Activated gamma-delta T cell treated with Interleukin-2 at 50 U/mL for 16 hours (primary cell): Measurements from ENCODE around the gene LDLRAD3.

Experiments
- DNase-seq: peaks from one replicate; pipeline ENCODE4 v3.0.0-alpha.2; 2020

Gene LDLRAD3

DNA sequence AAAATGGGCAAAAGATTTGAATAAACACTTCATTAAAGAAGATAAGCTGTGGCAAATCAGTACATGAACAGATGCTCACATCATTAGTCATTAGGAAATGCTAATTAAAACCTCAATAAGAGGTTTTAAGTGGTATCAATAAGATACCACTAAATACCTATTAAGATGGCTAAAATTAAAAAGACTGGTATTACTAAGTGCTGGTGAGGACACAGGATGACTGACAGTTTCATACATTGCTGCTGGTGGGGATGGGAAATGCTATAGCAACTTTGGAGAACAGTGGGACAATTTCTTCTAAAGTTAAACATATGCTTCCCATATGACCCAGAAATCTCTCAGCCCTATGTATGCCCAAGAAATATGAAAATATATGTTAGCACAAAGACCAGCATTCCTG, 276.1 kb downstream of the LDLRAD3 start:
- no peak for DNase-seq

DNA sequence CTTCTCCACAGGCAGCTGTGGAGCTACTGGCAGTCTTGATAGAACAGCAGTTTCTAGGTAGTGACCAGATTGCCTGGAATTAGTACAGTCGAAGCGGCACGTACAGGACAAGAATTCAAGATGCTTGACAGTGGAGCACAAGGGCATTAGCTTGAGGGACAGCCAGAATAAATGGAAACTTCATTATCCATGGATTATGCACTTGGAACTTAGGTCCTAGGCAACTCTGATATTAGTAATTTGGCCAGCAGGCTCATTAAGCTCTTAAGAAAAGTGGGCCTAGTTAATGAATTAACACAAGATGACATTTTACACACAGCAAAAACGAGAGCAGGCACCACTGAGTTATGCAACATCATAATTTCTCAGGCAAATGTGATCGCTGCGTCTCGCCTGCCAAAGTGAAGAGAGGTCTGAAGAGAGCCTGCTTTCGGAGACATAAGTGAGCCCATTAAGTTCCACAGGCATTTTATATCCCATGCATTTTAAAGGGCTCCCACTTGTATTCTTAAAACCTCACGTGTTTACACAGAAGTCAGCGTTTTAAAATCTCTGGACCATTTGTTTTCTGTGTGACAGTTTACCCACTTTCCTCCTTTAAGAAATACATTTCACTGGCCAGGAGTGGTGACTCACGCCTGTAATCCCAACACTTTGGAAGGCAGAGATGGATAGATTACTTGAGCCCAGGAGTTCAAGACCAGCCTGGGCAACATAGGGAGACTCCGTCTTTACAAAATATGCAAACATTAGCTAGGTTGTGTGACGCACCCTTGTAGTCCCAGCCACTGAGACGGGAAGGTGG, 279.2 kb downstream of the LDLRAD3 start:
- no peak for DNase-seq

DNA sequence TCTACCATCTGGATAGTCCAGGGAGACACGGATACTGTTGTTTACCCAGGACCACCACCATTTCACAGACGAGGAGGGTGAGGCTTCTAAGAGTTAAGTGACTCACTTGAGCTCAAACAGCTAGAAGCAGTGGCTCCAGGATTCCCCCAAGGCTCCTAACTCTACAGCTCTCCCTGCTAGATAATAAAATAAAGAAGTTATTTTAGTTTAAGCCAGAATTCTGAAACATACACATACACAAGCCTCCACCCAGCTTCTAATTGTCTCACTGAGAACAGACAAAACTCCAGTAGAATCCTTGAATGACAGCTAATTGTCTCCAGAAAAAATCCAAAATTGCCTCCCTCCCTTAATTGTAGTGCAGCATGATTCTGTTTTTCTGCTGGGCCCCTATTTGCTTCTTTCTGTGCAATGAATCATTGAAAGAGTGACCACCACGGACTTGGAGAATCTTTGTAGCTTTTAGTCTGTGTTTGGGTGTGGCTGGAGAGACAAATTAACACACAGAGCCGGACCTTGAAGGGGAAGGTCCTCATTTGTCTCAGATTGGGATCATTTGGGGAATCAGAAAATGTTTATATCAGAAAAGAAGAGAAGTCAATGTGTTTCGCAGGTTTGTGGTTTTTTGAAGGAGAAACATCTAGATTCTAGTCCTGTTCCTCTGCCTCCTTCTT, 280.5 kb downstream of the LDLRAD3 start:
- DNase-seq, result no peak

DNA sequence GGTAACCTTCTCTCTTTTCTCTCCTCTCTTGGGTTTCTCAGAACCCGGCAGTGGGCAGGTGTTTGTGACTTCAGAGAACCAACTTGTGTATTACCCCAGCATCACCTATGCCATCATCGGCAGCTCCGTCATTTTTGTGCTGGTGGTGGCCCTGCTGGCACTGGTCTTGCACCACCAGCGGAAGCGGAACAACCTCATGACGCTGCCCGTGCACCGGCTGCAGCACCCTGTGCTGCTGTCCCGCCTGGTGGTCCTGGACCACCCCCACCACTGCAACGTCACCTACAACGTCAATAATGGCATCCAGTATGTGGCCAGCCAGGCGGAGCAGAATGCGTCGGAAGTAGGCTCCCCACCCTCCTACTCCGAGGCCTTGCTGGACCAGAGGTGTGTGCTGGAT, 283.2 kb downstream of the LDLRAD3 start:
- no peak for DNase-seq

DNA sequence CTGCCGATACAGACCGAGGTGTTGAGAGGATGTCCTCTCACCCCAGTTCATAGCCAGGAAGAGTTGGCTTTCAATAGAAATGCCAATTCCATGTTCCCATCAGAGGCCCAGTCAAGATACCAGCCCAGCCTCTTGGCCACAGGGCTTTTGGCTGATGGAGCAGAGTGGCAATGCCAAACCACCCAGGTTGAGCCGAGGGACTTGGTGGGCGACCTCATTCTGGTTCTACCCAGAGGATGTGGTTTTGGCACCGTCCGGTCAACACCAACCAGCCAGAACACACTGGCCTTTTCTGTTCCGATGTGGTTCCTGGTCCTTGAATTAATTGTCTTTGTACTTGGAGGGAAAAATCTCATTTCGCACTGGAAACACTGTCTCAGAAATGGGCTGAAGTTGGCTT, 284.8 kb downstream of the LDLRAD3 start:
- no peak for DNase-seq

DNA sequence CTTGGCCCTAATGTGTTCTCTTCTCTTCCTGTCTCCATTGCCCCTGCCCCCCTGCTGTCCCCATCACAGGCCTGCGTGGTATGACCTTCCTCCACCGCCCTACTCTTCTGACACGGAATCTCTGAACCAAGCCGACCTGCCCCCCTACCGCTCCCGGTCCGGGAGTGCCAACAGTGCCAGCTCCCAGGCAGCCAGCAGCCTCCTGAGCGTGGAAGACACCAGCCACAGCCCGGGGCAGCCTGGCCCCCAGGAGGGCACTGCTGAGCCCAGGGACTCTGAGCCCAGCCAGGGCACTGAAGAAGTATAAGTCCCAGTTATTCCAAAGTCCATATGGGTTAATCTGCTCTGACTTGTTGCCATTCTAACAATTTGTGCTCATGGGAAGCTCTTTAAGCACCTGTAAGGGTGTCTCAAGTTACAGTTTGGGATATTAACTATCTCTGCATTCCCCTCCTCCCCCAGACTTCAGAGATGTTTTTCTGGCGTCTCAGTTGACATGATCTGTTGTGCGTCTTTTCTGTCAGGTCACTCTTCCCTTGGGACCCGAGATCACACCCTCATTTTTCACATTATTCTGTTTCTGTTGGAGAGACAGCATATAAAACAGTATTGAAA, 285.3 kb downstream of the LDLRAD3 start:
- DNase-seq, result no peak

DNA sequence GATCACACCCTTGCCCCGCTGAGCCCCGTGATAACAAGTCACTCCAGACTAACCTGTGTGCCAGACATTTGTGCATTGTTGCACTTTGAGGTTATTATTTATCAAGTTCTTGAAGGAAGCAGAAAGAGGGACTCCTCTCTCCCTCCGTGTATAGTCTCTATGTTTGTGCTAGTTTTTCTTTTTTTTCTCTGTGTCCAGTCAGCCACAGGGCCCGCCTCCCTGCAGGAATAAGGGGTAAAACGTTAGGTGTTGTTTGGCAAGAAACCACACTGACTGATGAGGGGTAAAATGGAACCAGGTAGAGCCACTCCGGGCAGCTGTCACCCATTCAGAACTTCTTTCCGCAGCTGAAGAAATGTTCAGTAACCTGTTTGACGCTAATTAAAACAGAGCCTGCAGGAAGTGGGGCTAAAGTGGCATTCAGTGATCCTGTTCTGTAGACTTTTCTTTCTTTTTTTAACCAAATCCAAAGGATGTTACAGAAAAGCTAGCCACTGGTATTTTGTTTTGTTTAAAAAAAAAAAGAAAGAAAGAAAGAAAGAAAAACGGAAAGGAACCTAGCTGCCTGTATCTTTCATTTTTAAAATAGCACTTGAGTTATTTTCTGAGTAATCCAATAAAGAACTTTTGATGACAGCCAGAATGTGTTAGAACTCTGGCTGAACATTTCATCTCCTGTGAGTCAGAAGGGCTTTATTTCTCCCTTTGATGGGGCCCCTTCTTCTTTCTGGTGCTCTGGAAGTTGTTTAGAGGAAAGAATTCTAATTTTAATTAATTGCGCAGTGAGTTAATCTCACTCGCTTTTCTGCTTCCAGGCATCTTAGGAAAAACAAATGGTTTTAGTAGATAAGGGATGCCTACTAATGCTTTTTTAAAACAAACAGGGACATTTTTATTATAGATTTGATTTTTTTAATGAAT, 287.2 kb downstream of the LDLRAD3 start:
- no peak for DNase-seq

DNA sequence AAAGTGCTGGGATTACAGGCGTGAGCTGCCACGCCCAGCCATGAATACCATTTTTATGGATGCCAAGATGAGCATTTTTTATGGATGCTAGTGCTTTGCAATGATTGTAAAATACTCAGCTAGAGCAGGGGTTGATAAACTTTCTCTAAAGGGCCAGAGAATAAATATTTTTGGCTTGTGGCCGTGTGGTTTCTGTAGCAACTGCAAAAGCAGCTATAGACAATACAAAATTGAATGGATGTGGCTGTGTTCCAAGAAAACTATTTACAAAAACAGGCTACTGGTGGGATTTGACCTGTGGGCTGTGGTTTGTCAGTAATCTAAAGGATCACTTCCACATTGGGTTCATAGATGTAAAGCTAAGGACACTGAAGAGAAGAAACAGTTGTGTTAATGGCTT, 289.3 kb downstream of the LDLRAD3 start:
- no peak for DNase-seq

DNA sequence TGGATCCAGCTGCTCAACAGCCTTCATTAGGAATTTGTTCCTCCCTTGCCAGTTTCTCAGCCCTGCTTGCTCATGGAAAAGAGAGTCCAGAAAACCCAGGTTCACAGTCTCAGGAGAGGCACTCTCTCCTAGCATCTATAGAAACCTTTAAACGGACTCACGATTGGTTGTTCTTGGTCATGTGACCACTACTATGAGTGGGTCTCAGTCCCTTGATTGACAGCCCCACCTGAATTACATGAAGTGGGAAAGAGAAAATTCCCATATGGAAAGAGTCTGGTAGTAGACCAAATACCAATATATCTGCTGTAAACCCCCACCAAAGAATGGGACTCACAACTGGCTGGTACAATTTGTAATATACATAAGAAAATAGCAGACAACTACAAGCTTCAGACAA, 291.0 kb downstream of the LDLRAD3 start:
- no peak for DNase-seq

DNA sequence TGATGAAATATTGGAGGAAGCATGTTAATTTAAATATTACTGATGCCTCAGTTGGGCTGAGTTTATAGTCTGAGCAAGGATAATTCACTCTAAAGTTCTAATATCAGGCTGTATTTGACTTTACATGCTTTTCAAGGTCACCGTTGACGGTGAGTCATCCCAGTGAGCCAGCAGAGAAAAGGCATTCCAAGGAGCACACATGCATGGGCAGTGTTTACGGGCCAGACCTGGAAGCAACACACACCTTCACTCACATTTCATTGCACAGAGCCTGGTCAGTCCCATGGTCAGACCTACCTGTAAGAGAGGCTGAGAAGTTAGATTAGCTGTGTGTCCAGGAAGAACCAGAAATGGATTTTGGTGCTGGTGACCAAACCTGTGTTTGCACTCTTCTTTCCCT, 291.9 kb downstream of the LDLRAD3 start:
- no peak for DNase-seq

DNA sequence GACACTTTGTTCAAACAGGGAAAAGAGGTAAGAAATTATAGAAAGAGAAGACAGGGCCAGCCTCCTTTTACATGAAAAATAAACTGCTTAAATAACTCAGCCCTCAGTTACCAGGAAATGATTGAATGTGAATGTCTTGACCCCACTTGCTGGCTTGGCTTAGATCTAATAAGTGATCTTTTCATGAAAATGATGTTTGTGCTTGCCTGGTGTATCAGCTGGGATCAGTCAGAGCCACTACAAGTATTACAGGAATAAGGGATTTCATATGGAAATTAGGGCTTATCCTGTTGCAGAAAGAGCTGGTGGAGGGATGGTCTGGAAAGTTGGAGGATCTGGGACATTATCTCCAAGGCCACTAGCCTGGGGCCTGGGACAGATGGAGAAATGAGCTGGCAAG, 293.5 kb downstream of the LDLRAD3 start:
- no peak for DNase-seq

DNA sequence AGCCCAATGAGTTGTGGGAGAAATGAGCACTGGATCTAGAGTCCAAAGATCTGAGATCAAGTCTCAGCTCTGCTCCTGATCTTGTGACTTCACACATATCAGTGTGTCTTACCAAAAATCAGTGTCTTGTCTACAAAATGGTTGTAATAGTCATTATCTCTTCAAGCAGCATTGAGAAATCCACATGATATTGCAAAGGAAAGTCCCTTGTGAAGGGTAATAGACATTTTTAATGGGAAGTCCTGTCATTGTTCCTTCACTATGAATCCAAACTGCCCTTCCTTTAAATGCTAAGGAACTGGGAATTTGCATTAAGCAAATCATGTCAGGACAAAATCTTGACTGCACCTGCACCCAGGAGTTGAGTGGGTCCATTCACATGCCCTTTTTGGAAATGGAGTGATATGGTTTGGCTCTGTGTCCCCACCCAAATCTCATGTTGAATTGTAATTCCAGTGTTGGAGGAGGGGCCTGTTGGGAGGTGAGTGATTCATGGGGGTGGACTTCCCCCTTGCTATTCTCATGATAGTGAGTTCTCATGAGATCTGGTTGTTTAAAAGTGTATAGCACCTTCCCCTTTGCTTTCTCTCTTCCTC, 294.3 kb downstream of the LDLRAD3 start:
- DNase-seq, result no peak

DNA sequence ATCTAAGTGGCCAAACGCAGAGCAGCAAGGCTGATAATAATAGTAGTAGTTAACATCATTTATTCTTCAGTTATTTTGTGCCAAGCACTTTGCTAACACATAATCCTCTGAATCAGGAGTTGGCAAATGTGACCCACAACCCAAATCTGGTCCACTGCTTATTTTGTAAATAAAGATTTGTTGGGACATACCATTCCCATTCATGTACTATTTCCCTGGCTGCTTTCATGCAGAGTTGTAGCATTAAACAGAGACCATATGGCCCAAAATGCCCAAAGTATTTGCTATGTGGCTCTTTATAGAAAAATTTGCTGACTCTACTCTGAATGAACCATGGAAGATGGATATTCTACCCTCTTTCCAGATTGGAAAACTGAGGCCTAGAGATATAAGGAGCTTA, 295.0 kb downstream of the LDLRAD3 start:
- DNase-seq, result no peak

DNA sequence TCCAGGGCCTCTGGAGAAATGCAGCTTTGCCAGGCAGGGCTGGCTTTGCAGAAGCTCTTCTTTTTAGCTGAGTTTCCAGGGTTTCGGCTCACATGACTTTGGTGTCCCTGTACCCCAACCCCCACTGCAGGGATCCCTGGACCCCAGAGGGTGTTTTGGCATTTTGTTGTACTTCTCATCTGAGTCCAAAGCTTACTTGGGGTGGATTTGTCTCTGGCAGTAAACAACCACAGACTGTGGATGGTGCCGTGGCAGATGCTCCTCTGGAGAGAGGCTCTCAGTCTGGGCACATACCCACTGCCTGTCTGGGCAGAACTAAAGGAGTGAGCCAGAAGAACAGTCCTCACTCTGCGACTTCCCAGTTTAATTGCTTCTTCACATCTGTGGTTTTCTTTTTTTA, 295.8 kb downstream of the LDLRAD3 start:
- DNase-seq, result no peak

DNA sequence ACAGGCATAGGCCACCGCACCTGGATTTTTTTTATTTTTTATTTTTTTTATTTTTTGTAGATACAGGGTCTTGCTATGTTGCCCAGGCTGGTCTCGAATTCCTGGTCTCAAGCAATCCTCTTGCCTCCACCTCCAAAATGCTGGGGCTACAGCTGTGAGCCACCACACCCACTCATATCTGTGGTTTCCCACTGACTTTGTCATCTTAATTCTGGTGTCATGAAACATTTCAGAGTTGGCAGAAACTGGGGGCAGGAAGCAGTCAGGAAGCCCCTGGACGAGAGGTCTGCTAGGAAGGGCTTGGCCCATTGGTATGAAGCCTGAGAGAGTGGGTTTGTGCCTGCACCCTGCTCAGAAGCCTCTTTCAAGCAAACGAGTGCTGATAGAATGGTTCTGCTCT, 296.3 kb downstream of the LDLRAD3 start:
- no peak for DNase-seq

DNA sequence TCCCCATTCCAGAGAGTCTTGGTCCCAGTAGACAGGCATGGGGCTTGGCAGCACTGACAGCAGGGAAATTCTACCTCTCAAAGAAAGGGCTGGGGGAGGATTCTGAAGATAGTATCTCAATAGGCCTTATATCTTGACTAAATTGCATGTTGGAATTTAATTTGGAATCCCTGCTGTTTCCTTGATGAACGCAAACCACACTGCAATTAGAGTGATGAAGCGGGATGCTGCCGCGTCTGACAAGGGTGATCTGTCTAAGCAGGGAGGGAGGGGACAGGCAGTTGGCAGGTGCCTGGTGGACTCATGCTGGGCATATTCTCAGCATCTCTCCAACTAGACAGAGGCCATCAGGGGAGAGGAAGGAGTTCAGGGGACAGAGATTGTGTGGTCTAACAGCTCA, 296.9 kb downstream of the LDLRAD3 start:
- no peak for DNase-seq

DNA sequence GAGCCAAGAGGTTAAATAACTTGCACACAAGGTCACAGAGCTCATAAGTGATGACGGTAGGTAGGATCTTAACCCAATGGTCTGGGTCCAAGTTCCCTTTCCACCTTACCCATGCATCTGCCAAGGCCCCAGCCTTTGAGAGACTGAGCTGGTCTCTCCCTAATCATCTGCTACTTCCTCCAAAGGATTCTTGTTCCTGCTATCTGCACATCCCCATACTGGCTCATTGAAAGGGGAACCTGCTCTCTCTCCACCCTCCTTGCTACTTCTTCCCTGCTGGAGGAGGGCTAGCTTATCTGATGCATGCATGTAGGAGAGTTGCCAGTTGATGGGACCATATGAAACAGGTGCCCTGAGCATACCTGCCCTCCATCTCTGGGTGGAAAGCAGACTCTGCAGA, 297.6 kb downstream of the LDLRAD3 start:
- DNase-seq, result no peak

DNA sequence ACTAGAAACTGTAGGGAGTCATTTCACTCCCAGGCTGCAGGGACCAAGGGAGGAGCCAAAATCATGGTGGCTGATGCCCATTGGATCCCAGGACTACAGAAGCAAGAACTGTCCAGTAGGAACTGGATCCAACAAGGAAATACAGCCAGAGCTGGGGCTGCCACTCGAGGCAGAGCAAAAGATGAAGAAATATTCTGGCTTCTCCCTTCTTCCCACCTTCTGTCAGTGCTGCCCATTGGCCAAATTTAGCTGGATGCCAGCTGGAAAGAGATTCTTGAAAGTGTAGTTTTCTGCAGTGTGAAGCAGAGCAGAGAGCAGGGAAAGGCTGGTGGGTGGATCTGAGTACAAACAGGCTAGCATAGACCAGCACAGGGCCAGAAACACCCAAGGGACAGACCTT, 299.8 kb downstream of the LDLRAD3 start:
- no peak for DNase-seq

DNA sequence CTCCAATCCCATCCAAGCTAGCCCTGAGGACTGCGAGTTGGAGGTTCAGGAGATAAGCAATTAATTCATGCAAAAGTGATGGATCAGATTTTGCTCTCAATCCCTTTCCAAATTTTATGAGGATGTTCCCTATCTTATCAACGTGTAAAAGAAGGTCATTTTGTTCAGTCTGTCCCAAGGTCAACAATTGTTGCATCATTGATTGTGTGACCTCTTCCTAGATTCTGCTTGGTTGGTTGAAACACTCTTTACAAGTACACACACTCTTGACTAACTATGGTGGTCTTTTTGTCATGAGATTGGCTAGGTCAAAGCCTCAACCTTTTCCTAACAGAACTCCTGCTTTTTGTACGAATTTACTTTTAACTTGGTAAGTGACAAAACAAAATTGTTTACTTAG, 303.6 kb downstream of the LDLRAD3 start:
- DNase-seq, result no peak

DNA sequence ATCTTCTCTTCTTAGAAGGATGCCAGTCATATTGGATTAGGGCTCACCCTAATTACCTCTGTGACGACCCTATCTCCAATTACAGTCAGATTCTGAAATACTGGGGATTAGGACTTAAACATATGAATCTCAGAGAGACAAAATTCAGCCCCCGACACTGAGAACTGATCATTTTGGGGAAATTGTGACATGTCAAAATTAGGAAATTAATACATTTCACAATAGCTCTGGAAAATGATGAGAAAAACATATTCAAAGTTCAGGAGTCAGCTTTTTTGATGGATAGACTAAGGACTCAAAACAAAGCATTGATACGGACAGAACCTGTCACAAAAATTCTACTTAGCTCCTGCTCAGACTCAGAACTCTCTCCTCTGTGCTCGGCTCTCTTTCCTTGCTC, 304.6 kb downstream of the LDLRAD3 start:
- DNase-seq, result no peak

DNA sequence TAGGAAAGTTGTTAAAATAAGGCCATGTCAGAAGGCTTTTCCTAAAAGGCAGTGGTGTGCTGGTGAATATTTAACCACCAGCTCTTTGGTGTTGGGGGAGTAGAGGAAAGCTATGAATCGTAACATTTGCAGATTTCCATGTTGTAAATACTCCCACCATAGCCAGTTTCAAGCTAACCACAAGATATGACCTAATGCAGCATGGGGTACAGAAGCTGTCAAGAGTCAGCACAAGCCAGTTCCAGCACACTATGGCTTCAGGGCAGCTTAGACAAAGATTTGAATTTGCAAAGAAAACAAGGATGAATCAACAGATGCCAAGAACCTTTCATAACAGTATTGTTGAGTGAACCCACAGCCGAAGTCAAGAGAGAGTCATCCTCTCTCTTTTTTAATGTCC, 305.4 kb downstream of the LDLRAD3 start:
- DNase-seq, result no peak

DNA sequence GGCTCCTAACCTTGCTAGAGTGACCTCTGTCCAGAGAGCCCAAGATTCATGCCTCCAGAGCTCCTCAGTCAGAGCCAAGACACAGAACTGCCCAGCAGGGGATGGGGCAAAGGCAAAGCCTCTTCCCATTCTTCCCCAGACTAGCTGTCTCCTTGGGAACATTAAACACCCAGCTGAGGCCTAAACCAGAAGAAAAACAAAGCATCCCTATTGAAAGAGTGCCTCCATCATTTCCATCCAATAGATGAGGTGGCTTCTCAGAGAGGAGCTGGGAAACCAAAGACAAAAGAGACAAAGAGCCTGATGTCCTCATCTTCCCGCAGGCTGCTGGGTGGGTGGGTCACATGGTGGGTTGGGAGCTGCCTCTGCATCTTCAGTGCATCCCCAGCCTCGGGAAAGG, 308.0 kb downstream of the LDLRAD3 start:
- no peak for DNase-seq

DNA sequence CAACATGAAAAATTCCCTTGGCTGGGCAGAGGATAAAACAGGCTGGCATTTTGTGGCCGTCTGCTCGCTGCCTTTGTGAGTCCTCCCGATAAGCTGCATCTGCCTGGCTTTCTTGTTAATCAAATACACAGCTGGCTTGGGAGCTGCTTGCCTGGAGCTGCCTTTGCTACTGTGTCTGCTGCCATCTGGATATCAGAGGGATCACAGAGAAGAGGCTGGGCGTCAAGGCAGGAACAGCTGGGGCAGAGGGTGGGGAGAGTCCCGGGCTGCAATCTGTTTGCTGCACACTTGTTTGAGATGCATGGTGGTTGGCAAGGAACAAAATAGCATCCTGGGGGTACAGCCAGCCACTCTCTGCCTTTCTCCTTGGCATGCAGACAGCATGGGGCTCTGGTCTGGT, 309.4 kb downstream of the LDLRAD3 start:
- no peak for DNase-seq
